Stimulated activated CD4-positive, alpha-beta T cell treated with anti-CD3 and anti-CD28 coated beads, Interleukin-4, amount 100 ng/mL, for 24 hours (primary cell): Measurements from ENCODE around the gene CYTH1.
"Not testable (repeated sequence)": the region's sequence is repeated elsewhere in the genome, so short reads cannot be mapped to it uniquely, and the experiment has no call there.

Experiments used
- DNase-seq: peaks from one replicate; pipeline ENCODE4 v3.0.0-alpha.2; 2020

Gene CYTH1

DNA sequence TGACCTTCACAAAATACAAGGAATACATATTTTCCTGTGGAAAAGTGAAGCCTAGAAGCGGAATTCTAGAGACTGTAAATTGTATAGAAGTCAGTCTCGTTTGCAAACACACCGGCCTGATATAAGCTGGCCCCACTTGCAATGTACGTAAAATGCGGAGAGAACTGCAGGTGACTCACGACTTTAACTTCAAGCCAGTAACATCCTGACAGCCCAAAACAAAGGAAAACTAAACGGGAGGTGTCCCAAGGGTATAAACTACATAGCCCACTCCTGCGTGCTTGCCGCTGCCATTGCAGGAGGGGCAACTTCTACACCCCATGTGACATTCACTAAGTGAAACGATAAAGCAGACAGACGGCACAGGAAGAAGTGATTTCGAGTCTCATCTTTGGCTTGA, 101.6 kb downstream of the CYTH1 start:
- no peak for DNase-seq

GRCh38 chr17:78679495-78680395, 102.3 kb downstream of the CYTH1 start:
- no peak for DNase-seq

DNA sequence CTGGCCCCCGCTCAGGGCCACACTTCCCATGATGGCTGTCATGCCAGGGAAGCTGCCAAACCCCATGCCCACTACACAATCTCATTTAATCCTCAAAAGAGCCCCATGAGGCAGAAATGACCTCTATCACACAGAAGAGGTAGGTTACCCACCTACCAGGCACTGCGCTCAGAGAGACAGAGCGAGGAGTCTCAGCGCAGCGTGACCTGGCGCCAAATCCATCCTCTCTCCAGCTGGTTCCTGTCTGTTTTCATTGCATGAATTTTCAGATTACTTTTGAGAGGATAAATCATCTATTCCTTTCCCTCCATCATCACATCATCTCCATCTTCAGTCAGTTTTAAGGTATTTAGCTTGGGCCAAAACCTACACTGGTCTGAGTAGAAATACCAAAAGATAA, 103.4 kb downstream of the CYTH1 start:
- DNase-seq = no peak

DNA sequence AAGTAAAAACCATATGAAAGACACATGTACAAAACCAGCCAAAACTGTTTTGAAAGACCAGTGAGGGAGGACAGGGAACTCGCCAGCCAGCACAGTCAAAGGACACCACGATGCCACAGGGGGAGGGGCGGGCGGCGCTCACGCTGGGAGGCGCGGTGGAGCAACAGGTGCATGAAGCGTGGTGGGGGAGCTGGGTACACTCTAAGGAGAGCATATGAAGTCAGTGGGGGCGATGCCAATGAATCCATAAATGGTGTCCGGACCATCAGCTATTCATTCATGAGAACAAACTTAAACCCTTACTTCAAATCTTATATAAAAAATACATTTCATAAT, 103.9 kb downstream of the CYTH1 start:
- DNase-seq = no peak

- no peak for DNase-seq
Observed at GRCh38 chr17:78677303-78678221, 104.5 kb downstream of the CYTH1 start.

DNA sequence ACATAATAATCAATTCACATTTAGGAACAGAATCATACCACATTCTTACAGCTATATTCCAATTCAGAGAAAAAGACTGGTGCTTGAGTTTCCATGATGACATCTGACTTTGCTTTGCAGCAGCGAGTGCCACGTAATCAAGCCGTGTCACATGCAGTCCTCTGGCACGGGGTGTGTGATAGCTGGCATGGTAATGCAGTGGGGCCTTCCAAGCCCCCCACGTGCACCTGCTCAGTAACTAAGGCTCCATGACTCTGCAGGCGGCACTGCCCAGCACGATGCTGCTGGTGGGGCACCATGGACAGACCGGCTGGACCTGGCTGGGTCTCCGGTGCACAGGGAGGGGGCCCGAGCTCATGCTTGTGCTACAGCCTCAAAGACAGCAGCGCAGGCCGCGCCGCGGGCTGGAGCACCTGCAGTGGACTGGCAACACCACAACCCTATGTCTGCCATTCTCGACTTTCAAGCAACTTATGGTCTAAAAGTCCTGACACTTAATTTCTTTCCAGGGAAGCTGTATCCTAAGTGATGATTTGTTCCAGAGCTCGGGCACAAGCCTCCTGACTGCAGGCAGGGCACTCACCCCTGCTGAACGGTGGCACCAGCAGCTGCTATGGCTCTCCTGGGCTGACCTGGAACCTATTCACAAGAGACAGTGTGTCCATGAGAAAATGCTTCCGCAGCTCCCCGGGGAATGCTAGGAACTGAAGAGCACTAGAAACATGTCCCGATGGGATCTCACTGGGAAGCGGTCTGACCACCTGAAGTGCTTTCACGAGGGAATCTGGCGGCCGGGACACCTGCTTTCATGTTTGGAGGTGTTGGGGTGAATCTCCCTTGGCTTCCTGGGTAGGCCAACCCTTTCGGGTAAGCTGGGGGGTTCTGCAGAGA, 105.4 kb downstream of the CYTH1 start:
- no peak for DNase-seq

DNA sequence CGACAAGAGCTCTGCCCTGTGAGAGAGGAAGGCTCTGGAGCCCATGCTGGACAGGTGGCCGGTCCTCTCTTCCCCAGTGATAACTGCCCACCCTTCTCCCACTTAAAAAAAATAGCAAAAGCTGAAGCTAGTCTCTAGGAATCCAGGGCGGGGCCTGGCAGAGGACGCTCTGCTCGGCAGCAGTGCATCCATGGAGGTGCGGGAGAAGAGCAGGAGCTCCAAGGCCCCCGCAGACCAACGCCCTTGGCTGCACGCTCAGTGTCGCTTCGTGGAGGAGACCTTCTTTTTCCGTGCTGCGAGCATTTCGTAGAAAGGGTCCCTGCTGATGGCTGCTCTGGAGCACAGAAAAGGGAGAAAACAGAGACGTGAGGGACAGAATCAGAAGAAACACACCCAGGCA, 106.2 kb downstream of the CYTH1 start:
- DNase-seq = no peak

DNA sequence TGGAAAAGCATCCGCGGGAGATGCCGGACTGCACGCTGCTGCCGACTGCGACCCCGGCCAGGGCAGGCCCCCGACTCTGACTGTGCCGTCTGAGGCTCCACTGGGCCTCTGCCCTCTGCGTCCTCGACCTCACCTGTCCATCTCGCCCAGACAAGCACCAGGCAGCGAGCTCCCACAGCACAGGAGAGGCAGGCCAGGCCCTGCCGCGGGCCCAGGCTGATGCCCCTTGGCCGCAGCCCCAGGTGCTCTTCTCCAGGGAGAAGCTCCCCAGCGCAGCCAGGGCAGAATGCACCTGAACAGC, 106.8 kb downstream of the CYTH1 start:
- DNase-seq = no peak

DNA sequence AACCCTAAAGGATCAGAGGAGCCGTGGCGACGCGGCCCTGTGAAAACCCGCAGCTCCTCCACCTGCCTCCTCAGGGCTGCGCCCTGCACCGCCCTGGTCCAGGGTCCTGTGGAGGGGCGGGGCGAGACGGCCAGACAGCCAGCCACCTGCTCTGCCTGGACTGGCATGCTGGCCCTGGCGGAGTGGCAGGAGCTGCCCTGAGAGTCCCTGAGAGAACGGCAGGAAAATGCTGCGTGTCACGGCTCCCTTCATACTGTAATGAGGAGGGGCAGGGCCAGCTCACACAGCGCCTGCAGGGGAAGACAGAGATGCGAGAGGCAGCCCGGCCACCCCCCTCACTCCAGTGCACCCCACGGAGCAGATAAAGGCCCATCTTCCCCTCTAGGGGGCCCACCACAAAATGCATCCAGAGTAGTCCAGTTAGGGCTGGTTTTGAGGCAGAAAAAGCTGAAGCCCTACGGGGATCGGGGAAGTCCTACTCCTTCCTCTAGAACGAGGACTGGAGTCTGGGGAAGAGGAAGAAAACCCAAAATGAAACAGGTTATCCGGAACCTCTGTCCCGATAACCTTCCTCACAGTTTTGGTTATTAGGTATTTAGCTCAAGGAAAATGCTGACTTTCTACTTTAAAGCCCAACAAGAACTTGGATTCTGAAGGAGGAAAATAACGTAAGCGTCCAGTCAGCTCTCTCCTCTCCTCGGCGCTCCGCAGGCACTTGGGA, 107.3 kb downstream of the CYTH1 start:
- no peak for DNase-seq

DNA sequence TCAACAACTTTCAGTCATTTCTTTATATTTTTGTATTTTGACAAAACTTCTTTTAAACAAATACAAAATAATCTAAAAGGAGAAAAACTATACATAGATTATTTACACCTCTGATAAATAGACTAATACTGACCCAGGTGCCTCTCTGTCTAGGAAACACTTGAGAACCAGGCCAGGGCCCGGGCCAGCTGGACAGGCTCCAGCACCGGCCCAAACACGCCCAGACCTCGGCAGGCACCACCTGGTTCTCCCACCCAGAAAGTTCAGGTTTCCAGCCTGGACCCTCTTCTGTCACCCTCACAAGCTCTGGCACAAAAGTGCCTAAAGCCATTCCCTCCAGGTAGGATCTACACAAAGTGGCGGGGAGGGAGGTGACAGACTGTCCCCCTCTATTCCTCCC, 107.9 kb downstream of the CYTH1 start:
- no peak for DNase-seq

- DNase-seq = no peak
Observed at GRCh38 chr17:78673395-78673794, 108.7 kb downstream of the CYTH1 start.

- no peak for DNase-seq
Observed at GRCh38 chr17:78672871-78673371, 109.2 kb downstream of the CYTH1 start.

- no peak for DNase-seq
Observed at GRCh38 chr17:78672005-78672404, 110.1 kb downstream of the CYTH1 start.

DNA sequence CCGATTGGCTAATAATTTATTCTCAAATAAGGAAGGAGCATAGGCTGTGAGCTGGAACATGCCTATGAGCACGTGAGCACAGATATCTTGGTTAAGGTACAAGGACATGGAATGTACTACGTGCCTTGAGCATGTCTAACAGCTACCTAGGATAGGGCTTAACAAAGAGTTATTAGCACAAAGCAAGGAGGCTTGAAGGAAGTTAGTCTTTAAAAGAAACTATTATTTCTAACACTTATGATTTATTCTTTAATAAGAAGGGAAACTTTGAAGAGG, 110.4 kb downstream of the CYTH1 start:
- not testable (repeated sequence) for DNase-seq

- no peak for DNase-seq
Observed at GRCh38 chr17:78670850-78671725, 111.0 kb downstream of the CYTH1 start.

DNA sequence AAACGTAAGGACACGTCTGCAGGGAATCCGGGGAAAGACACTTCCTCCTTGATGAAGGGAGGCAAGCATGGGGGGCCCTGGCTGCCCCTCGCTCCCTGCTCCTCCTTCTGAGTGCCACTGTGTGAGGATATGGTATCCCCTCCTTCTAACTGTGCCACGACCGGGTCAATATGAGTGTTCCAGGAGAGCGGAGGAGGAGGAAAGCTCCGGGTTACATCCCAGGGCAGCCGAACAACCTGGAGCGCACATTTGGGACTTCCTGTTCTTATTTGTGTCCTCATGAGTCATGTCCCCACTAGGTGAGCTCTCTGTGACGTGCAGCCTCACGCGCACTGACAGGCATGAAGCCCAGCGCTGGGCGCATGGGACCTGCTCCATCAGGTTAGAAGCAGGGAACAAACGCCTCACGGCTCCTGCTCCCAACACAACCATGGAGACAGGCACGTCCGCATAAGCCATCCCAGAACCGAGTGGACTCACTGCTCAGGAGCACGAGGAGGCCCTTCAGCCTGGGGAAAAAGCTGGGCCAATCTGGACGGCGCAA, 112.0 kb downstream of the CYTH1 start:
- DNase-seq = no peak

- DNase-seq = no peak
Observed at GRCh38 chr17:78669256-78669974, 112.7 kb downstream of the CYTH1 start.

- no peak for DNase-seq
Observed at GRCh38 chr17:78668847-78669246, 113.2 kb downstream of the CYTH1 start.

GRCh38 chr17:78667741-78668640, 114.1 kb downstream of the CYTH1 start:
- no peak for DNase-seq
